Nephron (organoid): ENCODE results near the gene MCL1.

Source experiments
- H3K27ac Mint-ChIP-seq, 3 experiments: 2 replicates each; pipeline ENCODE4 v1.8.0; 2020; ENCODE audit warnings: mixed read lengths in 3 of 3, mild to moderate bottlenecking in 2 of 3, moderate library complexity in 1 of 3
- H3K27me3 Mint-ChIP-seq: 2 replicates; pipeline ENCODE4 v1.8.0; 2021; ENCODE audit warnings: low read depth, mild to moderate bottlenecking, moderate library complexity, mixed read lengths
- H3K36me3 Mint-ChIP-seq: 2 replicates; pipeline ENCODE4 v1.8.0; 2020; ENCODE audit warnings: low read depth, mixed read lengths
- H3K4me1 Mint-ChIP-seq: 2 replicates; pipeline ENCODE4 v1.8.0; 2020; ENCODE audit warnings: mixed read lengths
- H3K4me3 Mint-ChIP-seq, 3 experiments: 2 replicates each; pipeline ENCODE4 v1.8.0; 2020; ENCODE audit warnings: mild to moderate bottlenecking in 3 of 3, mixed read lengths in 3 of 3, moderate library complexity in 2 of 3
- H3K9me3 Mint-ChIP-seq: 2 replicates; pipeline ENCODE4 v1.8.0; 2020; ENCODE audit warnings: mixed read lengths
- CTCF ChIP-seq, 3 experiments: fragments of 200-600 bp; sonication (generic); IDR thresholded peaks; one replicate each; pipeline ENCODE4 v1.5.0; 2021; ENCODE audit warnings: antibody characterized with exemption in 3 of 3; ENCODE audit not compliant: unreplicated experiment in 3 of 3

Gene MCL1

GRCh38 chr1:150622303-150622975 lies 43.0 kb upstream of the MCL1 start:
- no peak for TF ChIP-seq CTCF (IDR thresholded peaks at IDR 0.05; ENCODE audit: unreplicated experiment in 3 of 3)
- H3K9me3 Mint-ChIP-seq: no peaks in the 10 kb centered on the region
- peak overlapping the region in 2 of 3 experiments; percentile 25 to 35 for H3K27ac Mint-ChIP-seq
- no peaks in the 10 kb centered on the region for H3K27me3 Mint-ChIP-seq
- H3K4me1 Mint-ChIP-seq: peaks cover 13% of the 10 kb centered on the region
- H3K36me3 Mint-ChIP-seq: peaks cover 71% of the 10 kb centered on the region
- no peak overlapping the region for H3K4me3 Mint-ChIP-seq

GRCh38 chr1:150621497-150622302 lies 42.3 kb upstream of the MCL1 start:
- Mint-ChIP-seq H3K36me3 (peaks cover 71% of the 10 kb centered on the region), H3K9me3 (no peaks in the 10 kb centered on the region), H3K4me3 (no peak overlapping the region), H3K4me1 (peaks cover 13% of the 10 kb centered on the region), H3K27me3 (no peaks in the 10 kb centered on the region), H3K27ac (peak overlapping the region in 2 of 3 experiments; percentile 25 to 35)
- TF ChIP-seq CTCF (IDR thresholded peaks at IDR 0.05; ENCODE audit: unreplicated experiment in 3 of 3): peak; percentile 57 to 64 (median 61)

GRCh38 chr1:150620919-150621318 lies 41.5 kb upstream of the MCL1 start:
- TF ChIP-seq CTCF (IDR thresholded peaks at IDR 0.05; ENCODE audit: unreplicated experiment in 3 of 3): no peak
- peaks cover 13% of the 10 kb centered on the region for H3K4me1 Mint-ChIP-seq
- no peak overlapping the region for H3K27ac Mint-ChIP-seq
- H3K36me3 Mint-ChIP-seq: peaks cover 73% of the 10 kb centered on the region
- H3K4me3 Mint-ChIP-seq: no peak overlapping the region
- H3K27me3 Mint-ChIP-seq: no peaks in the 10 kb centered on the region
- H3K9me3 Mint-ChIP-seq: no peaks in the 10 kb centered on the region

GRCh38 chr1:150619576-150620509 lies 40.4 kb upstream of the MCL1 start:
- H3K27me3 Mint-ChIP-seq: no peaks in the 10 kb centered on the region
- H3K36me3 Mint-ChIP-seq: peaks cover 73% of the 10 kb centered on the region
- peak overlapping the region; percentile 27 to 41 (median 41) for H3K27ac Mint-ChIP-seq
- H3K4me1 Mint-ChIP-seq: peaks cover 13% of the 10 kb centered on the region
- no peaks in the 10 kb centered on the region for H3K9me3 Mint-ChIP-seq
- no peak for TF ChIP-seq CTCF (IDR thresholded peaks at IDR 0.05; ENCODE audit: unreplicated experiment in 3 of 3)
- no peak overlapping the region for H3K4me3 Mint-ChIP-seq

GRCh38 chr1:150615346-150616201 lies 36.2 kb upstream of the MCL1 start:
- Mint-ChIP-seq H3K27me3 (no peaks in the 10 kb centered on the region), H3K36me3 (peaks cover 58% of the 10 kb centered on the region), H3K27ac (peak overlapping the region in 2 of 3 experiments; percentile 21 to 51), H3K9me3 (no peaks in the 10 kb centered on the region), H3K4me3 (no peak overlapping the region), H3K4me1 (peaks cover 13% of the 10 kb centered on the region)
- TF ChIP-seq CTCF (IDR thresholded peaks at IDR 0.05; ENCODE audit: unreplicated experiment in 3 of 3): no peak
